Liver (tissue), 3 donors: ENCODE results near the gene RPL38.

Experiments
- FOXA1 ChIP-seq: IDR thresholded peaks from 2 replicates; pipeline ENCODE4 v1.6.1; 2016; ENCODE audit warnings: antibody characterized with exemption
- GABPA ChIP-seq, 2 donors: IDR thresholded peaks in 1 of 2; conservative IDR thresholded peaks in 1 of 2; 2 replicates each; pipeline ENCODE4 v1.6.1; 2016; ENCODE audit warnings: antibody characterized with exemption in 2 of 2, mild to moderate bottlenecking in 1 of 2, moderate library complexity in 1 of 2
- RAD21 ChIP-seq, 2 donors: IDR thresholded peaks; 2 replicates each; pipeline ENCODE4 v1.6.1; 2016; ENCODE audit warnings: antibody characterized with exemption in 2 of 2, mild to moderate bottlenecking in 2 of 2
- SP1 ChIP-seq: IDR thresholded peaks from 2 replicates; pipeline ENCODE4 v1.6.1; 2018; ENCODE audit warnings: antibody characterized with exemption, mild to moderate bottlenecking
- TAF1 ChIP-seq: conservative IDR thresholded peaks from 2 replicates; pipeline ENCODE4 v1.6.1; 2016; ENCODE audit warnings: antibody characterized with exemption, mild to moderate bottlenecking
- TF ChIP-seq, protein P1 (sequence below): fragments of 150-350 bp; IDR thresholded peaks from 2 replicates; pipeline ENCODE4 v1.5.1; 2017; ENCODE audit warnings: improper control_type of control experiment, low read depth, low read length; ENCODE audit not compliant: missing input control
- TF ChIP-seq, protein P2 (sequence below): IDR thresholded peaks from 2 replicates; pipeline ENCODE4 v1.6.1; 2016; ENCODE audit warnings: antibody characterized with exemption, mild to moderate bottlenecking
- donor health status: healthy.
- donor health status: healthy.

DNA sequence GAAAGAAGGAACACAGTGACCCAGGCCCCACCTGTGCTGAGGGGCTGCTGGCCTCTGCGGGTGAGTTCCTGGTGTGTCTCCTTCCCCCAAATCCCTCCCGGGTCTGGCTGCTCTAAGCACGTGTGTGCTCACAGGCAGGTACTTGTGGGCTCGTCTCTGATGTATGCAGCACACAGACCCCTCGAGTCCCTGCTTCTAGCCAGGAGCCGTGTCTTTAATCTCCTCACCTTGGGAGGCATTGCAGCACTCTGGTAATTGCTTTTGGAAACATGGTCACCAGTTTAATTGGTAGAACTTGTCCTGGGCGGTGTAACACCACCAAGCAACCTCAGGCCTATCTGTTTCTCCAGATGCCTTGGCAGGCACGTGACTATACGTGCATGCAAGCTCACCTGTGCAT is 8.8 kb upstream of the RPL38 start:
- TF ChIP-seq, protein P1, sequence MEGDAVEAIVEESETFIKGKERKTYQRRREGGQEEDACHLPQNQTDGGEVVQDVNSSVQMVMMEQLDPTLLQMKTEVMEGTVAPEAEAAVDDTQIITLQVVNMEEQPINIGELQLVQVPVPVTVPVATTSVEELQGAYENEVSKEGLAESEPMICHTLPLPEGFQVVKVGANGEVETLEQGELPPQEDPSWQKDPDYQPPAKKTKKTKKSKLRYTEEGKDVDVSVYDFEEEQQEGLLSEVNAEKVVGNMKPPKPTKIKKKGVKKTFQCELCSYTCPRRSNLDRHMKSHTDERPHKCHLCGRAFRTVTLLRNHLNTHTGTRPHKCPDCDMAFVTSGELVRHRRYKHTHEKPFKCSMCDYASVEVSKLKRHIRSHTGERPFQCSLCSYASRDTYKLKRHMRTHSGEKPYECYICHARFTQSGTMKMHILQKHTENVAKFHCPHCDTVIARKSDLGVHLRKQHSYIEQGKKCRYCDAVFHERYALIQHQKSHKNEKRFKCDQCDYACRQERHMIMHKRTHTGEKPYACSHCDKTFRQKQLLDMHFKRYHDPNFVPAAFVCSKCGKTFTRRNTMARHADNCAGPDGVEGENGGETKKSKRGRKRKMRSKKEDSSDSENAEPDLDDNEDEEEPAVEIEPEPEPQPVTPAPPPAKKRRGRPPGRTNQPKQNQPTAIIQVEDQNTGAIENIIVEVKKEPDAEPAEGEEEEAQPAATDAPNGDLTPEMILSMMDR = no peak
- TF ChIP-seq RAD21 (IDR thresholded peaks at IDR 0.05) (no peak), SP1 (no peak), GABPA (IDR thresholded peaks at IDR 0.05 in 1 of 2, conservative IDR thresholded peaks at IDR 0.05 in 1 of 2) (no peak), FOXA1 (no peak), TAF1 (no peak)
- TF ChIP-seq, protein P2, sequence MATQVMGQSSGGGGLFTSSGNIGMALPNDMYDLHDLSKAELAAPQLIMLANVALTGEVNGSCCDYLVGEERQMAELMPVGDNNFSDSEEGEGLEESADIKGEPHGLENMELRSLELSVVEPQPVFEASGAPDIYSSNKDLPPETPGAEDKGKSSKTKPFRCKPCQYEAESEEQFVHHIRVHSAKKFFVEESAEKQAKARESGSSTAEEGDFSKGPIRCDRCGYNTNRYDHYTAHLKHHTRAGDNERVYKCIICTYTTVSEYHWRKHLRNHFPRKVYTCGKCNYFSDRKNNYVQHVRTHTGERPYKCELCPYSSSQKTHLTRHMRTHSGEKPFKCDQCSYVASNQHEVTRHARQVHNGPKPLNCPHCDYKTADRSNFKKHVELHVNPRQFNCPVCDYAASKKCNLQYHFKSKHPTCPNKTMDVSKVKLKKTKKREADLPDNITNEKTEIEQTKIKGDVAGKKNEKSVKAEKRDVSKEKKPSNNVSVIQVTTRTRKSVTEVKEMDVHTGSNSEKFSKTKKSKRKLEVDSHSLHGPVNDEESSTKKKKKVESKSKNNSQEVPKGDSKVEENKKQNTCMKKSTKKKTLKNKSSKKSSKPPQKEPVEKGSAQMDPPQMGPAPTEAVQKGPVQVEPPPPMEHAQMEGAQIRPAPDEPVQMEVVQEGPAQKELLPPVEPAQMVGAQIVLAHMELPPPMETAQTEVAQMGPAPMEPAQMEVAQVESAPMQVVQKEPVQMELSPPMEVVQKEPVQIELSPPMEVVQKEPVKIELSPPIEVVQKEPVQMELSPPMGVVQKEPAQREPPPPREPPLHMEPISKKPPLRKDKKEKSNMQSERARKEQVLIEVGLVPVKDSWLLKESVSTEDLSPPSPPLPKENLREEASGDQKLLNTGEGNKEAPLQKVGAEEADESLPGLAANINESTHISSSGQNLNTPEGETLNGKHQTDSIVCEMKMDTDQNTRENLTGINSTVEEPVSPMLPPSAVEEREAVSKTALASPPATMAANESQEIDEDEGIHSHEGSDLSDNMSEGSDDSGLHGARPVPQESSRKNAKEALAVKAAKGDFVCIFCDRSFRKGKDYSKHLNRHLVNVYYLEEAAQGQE = no peak
